ENCODE data around the gene ITPRIPL2. TPM values are rescaled to one million over a fixed set of nuclear protein-coding genes. Genes with fewer than 3 reads are reported as not detected.

ITPRIPL2 gene
- total RNA-seq (2014; rRNA removed; shearing (Covaris generic)) (0.03 TPM in 1 of 2 replicates, not detected in the other), total RNA-seq (2022) (not detected in 2 replicates), Bru-seq, nascent RNA (percentile 27 among the genes with signal in this experiment), BruChase-seq, experiment 1, labeled RNA remaining after a 6-hour chase (not detected), BruChase-seq, experiment 2, labeled RNA remaining after a 2-hour chase (percentile 33 among the genes with signal in this experiment)
- long read RNA-seq, result 0 reads

GRCh38 chr16:19113577-19114358 is at the start of gene ITPRIPL2:
Gene ITPRIPL2, plus strand, starts transcription at chr16:19113964. Its CDS starts 498 bp downstream, at chr16:19114462.
- Histone ChIP-seq H3K9me2 (ENCODE audit: insufficient read depth, low read length) (no peaks in the 10 kb centered on the region), H2AFZ (ENCODE audit: low read length) (no peak within 1 kb of the TSS), H3K4me3 (ENCODE audit: low read depth, low read length, poor library complexity, severe bottlenecking) (no peak within 1 kb of the TSS), H4K20me1 (ENCODE audit: insufficient read depth, low read length) (no peaks in the 10 kb centered on the region), H3K4me1 (ENCODE audit: insufficient read depth, low read length, poor library complexity, severe bottlenecking) (peaks cover 26% of the 10 kb centered on the region), H3K36me3 (ENCODE audit: insufficient read depth, low read length) (no peaks in the 10 kb centered on the region), H3K79me2 (ENCODE audit: insufficient read depth, low read depth, low read length) (no peaks in the 10 kb centered on the region), H3K4me2 (ENCODE audit: low read length) (no peak within 1 kb of the TSS), H3K27ac (ENCODE audit: low read depth, low read length, poor library complexity, severe bottlenecking) (no peak within 1 kb of the TSS), H3K9me3 (ENCODE audit: low read length) (no peaks in the 10 kb centered on the region)
- no TSS peak for BruUV-seq (replicated peaks)
- no peak for DNase-seq (ENCODE audit: low spot score)
- ChIA-PET CTCF (ENCODE audit: unreplicated experiment) (no interaction called here), POLR2A (no interaction called here)
- intact Hi-C loops (cut with micrococcal nuclease; ENCODE audit: unreplicated experiment), result no loop called here
- TF ChIP-seq CTCF (conservative IDR thresholded peaks at IDR 0.05; ENCODE audit: low read length), result no peak
- TF ChIP-seq EZH2phosphoT487 (IDR thresholded peaks at IDR 0.05; ENCODE audit: borderline replicate concordance, low read depth, low read length), result no peak

- CTCF ChIA-PET (ENCODE audit: unreplicated experiment), result interaction anchor here (0.5 to 0.6 kb wide), 2 partner anchors 17 to 375 kb away, joined by 3 read pairs; no protein-coding TSS in a partner anchor
- Histone ChIP-seq H3K27ac (ENCODE audit: low read depth, low read length, poor library complexity, severe bottlenecking) (no peak overlapping the region), H3K36me3 (ENCODE audit: insufficient read depth, low read length) (peaks cover 2% of the 10 kb centered on the region; the same call in 1 of the 2 replicates), H3K4me3 (ENCODE audit: low read depth, low read length, poor library complexity, severe bottlenecking) (peak overlapping the region; percentile 83), H3K79me2 (ENCODE audit: insufficient read depth, low read depth, low read length) (peaks cover 10% of the 10 kb centered on the region; the same call in 1 of the 2 replicates), H3K4me1 (ENCODE audit: insufficient read depth, low read length, poor library complexity, severe bottlenecking) (peaks cover 8% of the 10 kb centered on the region), H3K4me2 (ENCODE audit: low read length) (peak overlapping the region; percentile 20; the same call in 1 of the 2 replicates), H3K9me2 (ENCODE audit: insufficient read depth, low read length) (no peaks in the 10 kb centered on the region), H2AFZ (ENCODE audit: low read length) (peak overlapping the region; percentile 95; the same call in 1 of the 2 replicates), H4K20me1 (ENCODE audit: insufficient read depth, low read length) (no peaks in the 10 kb centered on the region), H3K9me3 (ENCODE audit: low read length) (no peaks in the 10 kb centered on the region)
- intact Hi-C loops (cut with micrococcal nuclease; ENCODE audit: unreplicated experiment), result loop anchor here (1.0 to 5.0 kb wide), 4 partner anchors 143 to 455 kb away; partner anchors contain the start of genes ARL6IP1, CCP110 and GDE1
- POLR2A ChIA-PET, result interaction anchor here (0.7 to 1.0 kb wide), 3 partner anchors 45 to 336 kb away, joined by 3 read pairs; no protein-coding TSS in a partner anchor
- no TSS peak for BruUV-seq (replicated peaks)
- DNase-seq (ENCODE audit: low spot score), result no peak
- TF ChIP-seq EZH2phosphoT487 (IDR thresholded peaks at IDR 0.05; ENCODE audit: borderline replicate concordance, low read depth, low read length) (no peak), CTCF (conservative IDR thresholded peaks at IDR 0.05; ENCODE audit: low read length) (no peak)
These were observed 46.8 kb upstream of the ITPRIPL2 start for GRCh38 chr16:19066988-19067348.

Data from OCI-LY7 (cell line).